SK-N-SH treated with all-trans-retinoic acid at 6 μM for 48 hours (cell line): Measurements from ENCODE around the gene KIF2C.
"Not testable (repeated sequence)": the region's sequence is repeated elsewhere in the genome, so short reads cannot be mapped to it uniquely, and the experiment has no call there.

Source experiments
- ATAC-seq: fragments of 200-7000 bp; cut with Tn5 transposase; 3 replicates; pipeline ENCODE4 v1.9.1; 2020; ENCODE audit warnings: mild to moderate bottlenecking, moderate library complexity
- ARNTL ChIP-seq: fragments of 450-650 bp; formaldehyde crosslinking; IDR thresholded peaks from 2 replicates; pipeline ENCODE4 v1.5.0; 2020; ENCODE audit warnings: low read depth, mild to moderate bottlenecking, moderate library complexity, borderline replicate concordance
- BACH2 ChIP-seq: fragments of 250-450 bp; sonication (Bioruptor Pico); IDR thresholded peaks from 2 replicates; pipeline ENCODE4 v1.9.0; 2021; ENCODE audit warnings: mild to moderate bottlenecking, borderline replicate concordance
- CSDC2 ChIP-seq: fragments of 250-450 bp; sonication (Bioruptor Pico); IDR thresholded peaks from 2 replicates; pipeline ENCODE4 v1.5.0; 2020; ENCODE audit warnings: mild to moderate bottlenecking, moderate library complexity
- ESRRG ChIP-seq: fragments of 250-450 bp; sonication (Bioruptor Pico); IDR thresholded peaks from 2 replicates; pipeline ENCODE4 v1.6.1; 2021; ENCODE audit warnings: mild to moderate bottlenecking
- ISL1 ChIP-seq: fragments of 250-450 bp; sonication (Bioruptor Pico); IDR thresholded peaks from 2 replicates; pipeline ENCODE4 v2.1.2; 2022; ENCODE audit warnings: mild to moderate bottlenecking, moderate library complexity
- PPARA ChIP-seq: fragments of 250-450 bp; sonication (Bioruptor Pico); IDR thresholded peaks from 2 replicates; pipeline ENCODE4 v1.5.0; 2020; ENCODE audit warnings: mild to moderate bottlenecking, borderline replicate concordance
- RARB ChIP-seq: fragments of 250-450 bp; sonication (Bioruptor Pico); IDR thresholded peaks from 2 replicates; pipeline ENCODE4 v1.8.0; 2021; ENCODE audit warnings: mild to moderate bottlenecking, moderate library complexity
- SNAI2 ChIP-seq: fragments of 250-450 bp; sonication (Bioruptor Pico); IDR thresholded peaks from 2 replicates; pipeline ENCODE4 v1.5.0; 2020; ENCODE audit warnings: mild to moderate bottlenecking, moderate library complexity
- TCF4 ChIP-seq: fragments of 250-450 bp; sonication (Bioruptor Pico); IDR thresholded peaks from 2 replicates; pipeline ENCODE4 v1.8.0; 2021; ENCODE audit warnings: mild to moderate bottlenecking, moderate library complexity, borderline replicate concordance
- TOX ChIP-seq: fragments of 250-450 bp; sonication (Bioruptor Pico); IDR thresholded peaks from 2 replicates; pipeline ENCODE4 v1.8.0; 2021; ENCODE audit warnings: mild to moderate bottlenecking, moderate library complexity, borderline replicate concordance
- TSHZ2 ChIP-seq: fragments of 250-450 bp; sonication (Bioruptor Pico); IDR thresholded peaks from 2 replicates; pipeline ENCODE4 v1.5.0; 2020; ENCODE audit warnings: mild to moderate bottlenecking, moderate library complexity
- ZC3H10 ChIP-seq: fragments of 250-450 bp; sonication (Bioruptor Pico); IDR thresholded peaks from 2 replicates; pipeline ENCODE4 v1.5.1; 2021; ENCODE audit warnings: mild to moderate bottlenecking, moderate library complexity
- ZFP30 ChIP-seq: fragments of 450-650 bp; formaldehyde crosslinking; IDR thresholded peaks from 2 replicates; pipeline ENCODE4 v1.5.0; 2022; ENCODE audit warnings: mild to moderate bottlenecking, moderate library complexity
- ZNF565 ChIP-seq: fragments of 450-650 bp; formaldehyde crosslinking; conservative IDR thresholded peaks from 2 replicates; pipeline ENCODE4 v1.5.0; 2020; ENCODE audit warnings: low read depth, mild to moderate bottlenecking, moderate library complexity
- ZNF8 ChIP-seq: fragments of 450-650 bp; formaldehyde crosslinking; IDR thresholded peaks from 2 replicates; pipeline ENCODE4 v1.5.0; 2020; ENCODE audit warnings: mild to moderate bottlenecking, moderate library complexity
- TF ChIP-seq, protein P1 (sequence below): fragments of 250-450 bp; sonication (Bioruptor Pico); IDR thresholded peaks from 2 replicates; pipeline ENCODE4 v1.5.1; 2020; ENCODE audit warnings: low read depth, mild to moderate bottlenecking, moderate library complexity
- TF ChIP-seq, protein P2 (sequence below): fragments of 250-450 bp; sonication (Bioruptor Pico); IDR thresholded peaks from 2 replicates; pipeline ENCODE4 v1.8.0; 2020; ENCODE audit warnings: mild to moderate bottlenecking, moderate library complexity, borderline replicate concordance
- TF ChIP-seq, protein P3 (sequence below): fragments of 250-450 bp; sonication (Bioruptor Pico); IDR thresholded peaks from 2 replicates; pipeline ENCODE4 v1.5.1; 2021; ENCODE audit warnings: mild to moderate bottlenecking, moderate library complexity

KIF2C gene

DNA sequence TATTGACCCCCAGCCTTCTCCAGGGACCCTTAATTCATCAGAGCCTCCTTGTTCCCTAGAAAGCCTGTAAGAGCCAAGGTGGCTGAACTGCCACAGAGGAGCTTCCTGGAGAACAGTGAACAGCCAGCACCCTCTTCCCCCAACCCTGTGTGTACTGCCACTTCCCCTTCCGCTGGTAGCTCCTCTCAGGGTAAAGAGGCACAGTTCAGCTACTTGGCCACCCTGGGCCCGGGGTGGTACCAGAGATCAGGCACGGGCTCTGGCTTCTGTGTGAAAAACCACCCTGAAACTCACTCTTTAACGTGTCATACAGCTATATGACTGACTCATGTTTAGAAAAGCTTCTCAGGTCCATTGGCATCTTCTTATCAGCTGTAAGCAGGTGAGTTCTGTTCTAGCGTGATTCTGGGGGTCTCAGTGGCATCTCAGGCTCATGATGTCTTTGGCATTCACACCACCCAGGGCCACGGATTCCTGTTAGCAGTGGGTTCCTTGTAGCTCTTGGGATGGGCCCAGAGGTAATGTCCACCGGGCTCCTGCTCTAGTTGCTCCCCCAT, 42.8 kb upstream of the KIF2C start:
- ATAC-seq: no peak
- TF ChIP-seq ISL1: no peak
- no peak for TF ChIP-seq TSHZ2 (CRISPR knock-in tag)
- no peak for TF ChIP-seq BACH2 (CRISPR knock-in tag)
- TF ChIP-seq CSDC2 (CRISPR knock-in tag): no peak
- TF ChIP-seq, protein P1, sequence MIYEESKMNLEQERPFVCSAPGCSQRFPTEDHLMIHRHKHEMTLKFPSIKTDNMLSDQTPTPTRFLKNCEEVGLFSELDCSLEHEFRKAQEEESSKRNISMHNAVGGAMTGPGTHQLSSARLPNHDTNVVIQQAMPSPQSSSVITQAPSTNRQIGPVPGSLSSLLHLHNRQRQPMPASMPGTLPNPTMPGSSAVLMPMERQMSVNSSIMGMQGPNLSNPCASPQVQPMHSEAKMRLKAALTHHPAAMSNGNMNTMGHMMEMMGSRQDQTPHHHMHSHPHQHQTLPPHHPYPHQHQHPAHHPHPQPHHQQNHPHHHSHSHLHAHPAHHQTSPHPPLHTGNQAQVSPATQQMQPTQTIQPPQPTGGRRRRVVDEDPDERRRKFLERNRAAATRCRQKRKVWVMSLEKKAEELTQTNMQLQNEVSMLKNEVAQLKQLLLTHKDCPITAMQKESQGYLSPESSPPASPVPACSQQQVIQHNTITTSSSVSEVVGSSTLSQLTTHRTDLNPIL (CRISPR knock-in tag): no peak
- TF ChIP-seq, protein P2, sequence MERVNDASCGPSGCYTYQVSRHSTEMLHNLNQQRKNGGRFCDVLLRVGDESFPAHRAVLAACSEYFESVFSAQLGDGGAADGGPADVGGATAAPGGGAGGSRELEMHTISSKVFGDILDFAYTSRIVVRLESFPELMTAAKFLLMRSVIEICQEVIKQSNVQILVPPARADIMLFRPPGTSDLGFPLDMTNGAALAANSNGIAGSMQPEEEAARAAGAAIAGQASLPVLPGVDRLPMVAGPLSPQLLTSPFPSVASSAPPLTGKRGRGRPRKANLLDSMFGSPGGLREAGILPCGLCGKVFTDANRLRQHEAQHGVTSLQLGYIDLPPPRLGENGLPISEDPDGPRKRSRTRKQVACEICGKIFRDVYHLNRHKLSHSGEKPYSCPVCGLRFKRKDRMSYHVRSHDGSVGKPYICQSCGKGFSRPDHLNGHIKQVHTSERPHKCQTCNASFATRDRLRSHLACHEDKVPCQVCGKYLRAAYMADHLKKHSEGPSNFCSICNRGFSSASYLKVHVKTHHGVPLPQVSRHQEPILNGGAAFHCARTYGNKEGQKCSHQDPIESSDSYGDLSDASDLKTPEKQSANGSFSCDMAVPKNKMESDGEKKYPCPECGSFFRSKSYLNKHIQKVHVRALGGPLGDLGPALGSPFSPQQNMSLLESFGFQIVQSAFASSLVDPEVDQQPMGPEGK (CRISPR knock-in tag): no peak
- TF ChIP-seq TCF4 (CRISPR knock-in tag): no peak
- TF ChIP-seq ARNTL: no peak
- no peak for TF ChIP-seq SNAI2
- TF ChIP-seq ZNF565 (CRISPR knock-in tag): no peak
- no peak for TF ChIP-seq ZNF8 (CRISPR knock-in tag)
- no peak for TF ChIP-seq PPARA
- TF ChIP-seq TOX (CRISPR knock-in tag): no peak
- TF ChIP-seq RARB (CRISPR knock-in tag): no peak
- no peak for TF ChIP-seq ZFP30 (CRISPR knock-in tag)
- TF ChIP-seq, protein P3, sequence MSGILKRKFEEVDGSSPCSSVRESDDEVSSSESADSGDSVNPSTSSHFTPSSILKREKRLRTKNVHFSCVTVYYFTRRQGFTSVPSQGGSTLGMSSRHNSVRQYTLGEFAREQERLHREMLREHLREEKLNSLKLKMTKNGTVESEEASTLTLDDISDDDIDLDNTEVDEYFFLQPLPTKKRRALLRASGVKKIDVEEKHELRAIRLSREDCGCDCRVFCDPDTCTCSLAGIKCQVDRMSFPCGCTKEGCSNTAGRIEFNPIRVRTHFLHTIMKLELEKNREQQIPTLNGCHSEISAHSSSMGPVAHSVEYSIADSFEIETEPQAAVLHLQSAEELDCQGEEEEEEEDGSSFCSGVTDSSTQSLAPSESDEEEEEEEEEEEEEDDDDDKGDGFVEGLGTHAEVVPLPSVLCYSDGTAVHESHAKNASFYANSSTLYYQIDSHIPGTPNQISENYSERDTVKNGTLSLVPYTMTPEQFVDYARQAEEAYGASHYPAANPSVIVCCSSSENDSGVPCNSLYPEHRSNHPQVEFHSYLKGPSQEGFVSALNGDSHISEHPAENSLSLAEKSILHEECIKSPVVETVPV (CRISPR knock-in tag): no peak
- no peak for TF ChIP-seq ESRRG (CRISPR knock-in tag)

- TF ChIP-seq TSHZ2 (CRISPR knock-in tag) (no peak), TOX (CRISPR knock-in tag) (no peak), ZC3H10 (CRISPR knock-in tag) (no peak), ZFP30 (CRISPR knock-in tag) (no peak), ZNF8 (CRISPR knock-in tag) (no peak), TCF4 (CRISPR knock-in tag) (no peak), RARB (CRISPR knock-in tag) (no peak)
- TF ChIP-seq, protein P3 (CRISPR knock-in tag): no peak
Measured at GRCh38 chr1:44698138-44698537, 41.5 kb upstream of the KIF2C start.

DNA sequence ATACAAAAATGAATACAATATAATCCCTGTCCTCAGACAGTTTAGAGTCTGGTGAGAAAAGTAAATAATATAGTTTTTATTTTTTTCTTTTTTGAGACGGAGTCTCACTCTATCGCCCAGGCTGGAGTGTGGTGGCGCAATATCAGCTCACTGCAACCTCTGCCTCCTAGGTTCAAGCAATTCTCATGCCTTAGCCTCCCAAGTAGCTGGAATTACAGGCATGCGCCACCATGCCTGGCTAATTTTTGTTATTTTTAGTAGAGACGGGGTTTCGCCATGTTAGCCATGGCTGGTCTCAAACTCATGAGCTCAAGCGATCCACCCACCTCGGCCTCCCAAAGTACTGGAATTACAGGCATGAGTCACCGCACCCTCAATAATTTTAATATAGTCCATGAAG, 40.3 kb upstream of the KIF2C start:
- ATAC-seq: not testable (repeated sequence)

More at GRCh38 chr1:44698138-44698537, 41.5 kb upstream of the KIF2C start:
- ATAC-seq: no peak
